ENCODE results near the gene VPS16.
"Not testable (repeated sequence)": the region's sequence is repeated elsewhere in the genome, so short reads cannot be mapped to it uniquely, and the experiment has no call there.

The VPS16 gene

GRCh38 chr20:2872459-2873009 is 32.0 kb downstream of the VPS16 start:
- DNase-seq, result peak; percentile 42

GRCh38 chr20:2873010-2873746 is 32.6 kb downstream of the VPS16 start, which contains the start of gene PTPRA:
TSS of gene PTPRA (plus strand) at chr20:2873481. CDS start at chr20:2964278, 90,797 bp downstream.
- peak; percentile 90 for DNase-seq

GRCh38 chr20:2873747-2874041 is 33.1 kb downstream of the VPS16 start:
- peak; percentile 40 for DNase-seq

- no peak for DNase-seq
Observed at GRCh38 chr20:2874456-2874855, 33.9 kb downstream of the VPS16 start.

- no peak for DNase-seq
Observed at GRCh38 chr20:2875690-2876203, 35.2 kb downstream of the VPS16 start.

GRCh38 chr20:2878515-2878914 is 38.0 kb downstream of the VPS16 start:
- DNase-seq, result no peak

- no peak for DNase-seq
Observed at GRCh38 chr20:2879146-2879545, 38.6 kb downstream of the VPS16 start.

- no peak for DNase-seq
Observed at GRCh38 chr20:2880650-2881049, 40.1 kb downstream of the VPS16 start.

GRCh38 chr20:2883726-2884637 is 43.4 kb downstream of the VPS16 start:
- no peak for DNase-seq

- DNase-seq, result no peak
Observed at GRCh38 chr20:2887715-2888114, 47.2 kb downstream of the VPS16 start.

- DNase-seq, result no peak
Observed at GRCh38 chr20:2888224-2888955, 47.8 kb downstream of the VPS16 start.

GRCh38 chr20:2889209-2889608 is 48.7 kb downstream of the VPS16 start:
- no peak for DNase-seq

- no peak for DNase-seq
Observed at GRCh38 chr20:2889797-2890196, 49.3 kb downstream of the VPS16 start.

GRCh38 chr20:2890742-2891141 is 50.2 kb downstream of the VPS16 start:
- DNase-seq, result no peak

GRCh38 chr20:2891343-2891742 is 50.8 kb downstream of the VPS16 start:
- no peak for DNase-seq

- no peak for DNase-seq
Observed at GRCh38 chr20:2892376-2892775, 51.8 kb downstream of the VPS16 start.

GRCh38 chr20:2894221-2894620 is 53.7 kb downstream of the VPS16 start:
- no peak for DNase-seq

- not testable (repeated sequence) for DNase-seq
Observed at GRCh38 chr20:2895154-2895553, 54.6 kb downstream of the VPS16 start.

GRCh38 chr20:2899243-2899642 is 58.7 kb downstream of the VPS16 start:
- no peak for DNase-seq

GRCh38 chr20:2900845-2901592 is 60.5 kb downstream of the VPS16 start:
- no peak for DNase-seq

- DNase-seq, result no peak
Observed at GRCh38 chr20:2902291-2902690, 61.7 kb downstream of the VPS16 start.

- DNase-seq, result no peak
Observed at GRCh38 chr20:2902818-2903217, 62.3 kb downstream of the VPS16 start.
